Erythroblast (primary cell): ENCODE measurements around the gene GARNL3.

Experiments
- GATA1 ChIP-seq: IDR thresholded peaks from 2 replicates; pipeline ENCODE4 v1.6.1; 2011; ENCODE audit warnings: low read depth, mild to moderate bottlenecking, control low read depth, low read length, moderate library complexity
- POLR2A ChIP-seq: IDR thresholded peaks from 2 replicates; pipeline ENCODE4 v1.6.1; 2011; ENCODE audit warnings: mild to moderate bottlenecking, low read length

GRCh38 chr9:127398275-127398647 is 133.7 kb downstream of the GARNL3 start:
- TF ChIP-seq POLR2A (no peak), GATA1 (no peak)
